GM21825 (cell line): ENCODE measurements around the gene ASCL2.
"Not testable (repeated sequence)": the region's sequence is repeated elsewhere in the genome, so short reads cannot be mapped to it uniquely, and the experiment has no call there.

ENCODE experiments used
- ATAC-seq: cut with Tn5 transposase; IDR thresholded peaks from one replicate; pipeline ENCODE4 v1.9.1; 2021; ENCODE audit warnings: mild to moderate bottlenecking, moderate library complexity; ENCODE audit not compliant: unreplicated experiment

The ASCL2 gene

GRCh38 chr11:2237457-2238238 is 32.7 kb downstream of the ASCL2 start:
- ATAC-seq = no peak

DNA sequence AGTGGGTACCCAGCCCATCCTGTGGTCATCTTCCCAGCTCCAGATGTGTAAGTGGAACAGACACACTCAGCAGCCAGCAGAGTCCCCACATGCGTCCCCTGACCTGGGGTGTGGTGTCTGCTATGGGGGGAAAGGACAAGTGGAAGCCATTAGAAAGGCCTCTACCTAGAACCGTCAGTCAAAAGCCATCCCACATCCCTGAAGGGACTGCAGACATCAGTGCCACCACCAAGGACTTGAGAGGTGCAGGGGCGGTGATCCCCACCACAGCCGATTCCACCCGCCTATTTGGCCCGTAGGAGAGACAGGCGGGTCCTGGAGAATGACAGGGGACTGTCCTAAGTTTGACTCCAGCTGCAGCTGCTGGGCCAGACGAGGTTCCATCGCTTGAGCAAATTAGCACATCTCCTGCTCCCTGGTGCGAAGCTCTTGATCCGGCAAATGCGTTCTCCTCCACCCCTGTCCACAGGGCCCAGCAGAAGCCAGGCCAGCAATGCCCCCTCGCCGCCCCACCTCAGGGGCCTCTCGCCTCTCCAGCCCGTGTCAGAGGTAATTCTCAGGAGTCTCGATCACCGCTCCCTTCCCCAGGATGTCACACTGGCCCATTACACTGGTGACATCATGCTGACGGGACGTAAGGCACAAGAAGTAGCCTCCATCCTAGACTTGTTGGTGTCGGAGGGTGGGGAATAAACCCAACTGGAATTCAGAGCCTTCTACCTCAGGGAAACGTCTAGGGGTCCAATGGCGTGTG is 33.8 kb downstream of the ASCL2 start:
- ATAC-seq = not testable (repeated sequence)

DNA sequence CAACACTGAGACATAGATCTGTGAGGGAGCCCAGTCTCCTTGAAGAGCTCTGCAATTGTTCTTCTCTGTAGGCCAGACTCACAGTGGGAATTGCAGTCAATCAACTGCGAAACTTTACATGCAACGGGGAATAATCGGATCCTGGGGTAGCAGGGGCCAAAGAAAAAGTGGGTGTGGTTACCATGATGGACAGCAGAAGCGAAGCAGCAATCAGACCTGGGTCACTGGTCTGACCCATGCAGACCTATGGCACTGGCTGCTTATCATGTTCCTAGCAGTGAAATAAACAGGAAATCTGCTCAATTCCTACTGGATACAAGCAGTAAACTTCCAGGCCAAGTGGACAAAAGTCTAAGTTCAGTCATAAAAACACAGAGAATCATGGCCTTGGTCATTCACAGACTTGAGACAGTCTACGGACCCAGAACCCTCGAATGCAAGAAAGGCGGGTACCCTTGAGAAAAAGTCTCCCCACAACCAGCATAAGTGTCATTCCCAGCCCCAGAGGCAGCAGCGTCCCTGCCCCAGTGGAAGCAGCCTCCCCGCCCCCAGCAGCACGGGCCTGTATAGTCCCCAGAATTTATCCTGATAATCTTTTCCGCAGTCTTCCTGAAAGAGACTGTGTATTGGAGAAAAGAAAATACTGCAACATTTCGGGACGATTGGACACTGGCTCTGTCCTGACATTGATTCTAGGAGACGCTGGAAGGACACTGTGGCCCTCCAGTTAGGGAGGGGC is 34.6 kb downstream of the ASCL2 start:
- ATAC-seq = no peak

GRCh38 chr11:2234963-2235362 is 35.4 kb downstream of the ASCL2 start:
- no peak for ATAC-seq

DNA sequence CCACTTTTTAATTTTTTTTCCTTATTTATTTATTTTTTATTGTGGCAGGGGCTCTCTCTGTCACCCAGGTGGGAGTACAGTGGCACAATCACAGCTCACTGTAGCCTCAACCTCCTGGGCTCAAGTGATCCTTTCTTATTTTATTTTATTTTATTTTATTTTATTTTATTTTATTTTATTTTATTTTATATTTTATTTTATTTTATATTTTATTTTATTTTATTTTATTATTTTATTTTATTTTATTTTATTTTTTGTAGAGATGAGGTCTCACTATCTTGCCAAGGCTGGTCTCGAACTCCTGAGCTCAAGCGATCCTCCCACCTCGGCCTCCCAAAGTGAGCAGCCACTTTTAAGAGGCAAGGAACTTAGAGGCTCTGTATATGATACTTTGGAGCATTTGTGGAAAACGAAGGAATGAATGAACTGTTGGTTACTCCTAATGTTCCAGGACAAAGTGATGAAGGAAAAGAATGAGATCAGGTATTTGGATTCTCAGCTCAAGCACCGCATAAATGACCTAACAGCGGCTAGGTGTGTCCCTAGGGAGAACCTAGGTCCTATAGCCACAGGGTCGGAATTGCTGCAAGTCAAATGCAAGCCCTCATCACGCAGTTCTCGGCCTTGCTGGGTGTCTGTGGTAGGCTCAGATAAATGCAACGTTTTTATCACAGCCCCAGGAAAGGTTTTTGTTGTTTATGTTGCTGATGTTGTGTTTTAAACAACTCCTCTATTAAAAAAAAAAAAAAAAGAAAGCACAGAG is 36.5 kb downstream of the ASCL2 start:
- no peak for ATAC-seq

DNA sequence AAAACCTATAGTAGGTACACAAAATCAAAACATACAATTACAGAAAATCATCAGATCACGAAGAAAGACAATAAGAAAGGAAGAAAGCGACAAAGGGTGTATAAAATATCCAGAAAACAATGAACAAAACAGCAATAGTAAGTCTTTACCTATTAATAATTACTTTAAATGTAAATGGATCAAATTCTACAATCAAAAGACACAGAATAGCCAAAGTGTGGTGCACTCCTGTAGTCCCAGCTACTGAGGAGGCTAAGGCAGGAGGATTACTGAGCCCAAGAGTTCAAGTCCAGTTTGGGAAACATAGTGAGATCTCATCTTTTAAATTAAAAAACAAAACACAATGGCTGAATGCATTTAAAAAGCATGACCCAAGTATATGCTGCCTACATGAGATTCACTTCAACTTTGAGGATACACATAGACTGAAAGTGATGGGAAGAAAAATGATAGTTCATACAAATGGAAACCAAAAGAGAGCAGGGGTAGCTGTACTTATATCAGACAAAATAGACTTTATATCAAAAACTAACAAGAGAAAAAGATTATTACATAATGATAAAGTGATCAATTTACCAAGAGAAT is 40.6 kb downstream of the ASCL2 start:
- no peak for ATAC-seq

DNA sequence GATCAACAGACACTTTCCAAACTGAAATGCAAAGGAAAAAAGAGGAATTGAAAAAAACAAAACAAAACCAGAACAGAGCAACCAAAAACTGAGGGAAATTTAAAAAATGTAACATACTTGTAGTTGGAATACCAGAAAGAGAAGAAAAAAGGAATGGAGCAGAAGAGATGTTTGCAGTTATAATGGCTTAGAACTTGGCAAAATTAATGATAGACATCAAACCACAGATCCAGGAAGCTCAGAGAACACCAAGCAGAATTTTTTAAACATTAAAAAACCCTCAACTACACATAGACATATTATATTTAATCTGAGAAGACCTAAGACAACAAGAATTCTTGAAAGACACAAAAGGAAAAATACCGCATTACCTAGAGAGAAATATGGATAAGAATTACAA is 46.1 kb downstream of the ASCL2 start:
- ATAC-seq = no peak

- no peak for ATAC-seq
These were observed 47.1 kb downstream of the ASCL2 start for GRCh38 chr11:2223153-2223794.

DNA sequence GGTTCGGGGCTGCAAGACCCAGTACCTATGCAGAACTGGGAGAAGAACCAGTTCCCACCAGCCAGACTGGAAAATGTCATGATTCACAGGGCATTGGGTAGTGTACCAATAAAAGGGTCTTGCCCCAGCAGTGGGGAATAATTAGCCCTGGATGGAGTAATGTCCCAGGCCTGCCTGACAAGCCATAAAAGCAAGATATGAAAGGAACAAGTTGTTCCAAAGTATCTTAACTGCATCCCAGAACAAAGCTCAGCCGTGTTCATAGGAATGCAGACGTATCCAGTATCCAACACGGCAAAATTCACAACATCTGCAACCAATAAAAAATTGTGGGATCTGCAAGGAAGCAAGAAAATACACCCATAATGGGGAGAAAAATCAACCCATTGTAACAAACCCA is 47.9 kb downstream of the ASCL2 start:
- no peak for ATAC-seq

DNA sequence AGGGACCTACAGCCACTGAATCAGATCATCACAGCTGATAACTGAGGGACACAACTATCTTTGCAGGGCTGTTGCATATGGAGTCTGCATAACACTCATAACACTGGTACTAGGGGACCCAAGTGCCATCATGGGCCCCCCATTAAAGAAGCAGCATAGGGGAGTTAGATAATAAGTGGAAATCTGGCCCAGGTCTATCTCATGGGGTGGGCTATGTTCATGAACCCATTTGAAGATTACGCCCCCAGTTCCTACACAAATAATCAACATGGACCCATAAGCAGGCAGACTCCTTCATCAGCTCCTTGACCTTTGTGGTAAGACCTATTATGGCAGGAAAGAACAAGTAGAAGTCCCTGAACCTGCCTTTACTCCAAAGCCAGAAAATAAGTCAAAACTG is 48.8 kb downstream of the ASCL2 start:
- ATAC-seq = no peak

GRCh38 chr11:2221024-2221423 is 49.4 kb downstream of the ASCL2 start:
- ATAC-seq = no peak

DNA sequence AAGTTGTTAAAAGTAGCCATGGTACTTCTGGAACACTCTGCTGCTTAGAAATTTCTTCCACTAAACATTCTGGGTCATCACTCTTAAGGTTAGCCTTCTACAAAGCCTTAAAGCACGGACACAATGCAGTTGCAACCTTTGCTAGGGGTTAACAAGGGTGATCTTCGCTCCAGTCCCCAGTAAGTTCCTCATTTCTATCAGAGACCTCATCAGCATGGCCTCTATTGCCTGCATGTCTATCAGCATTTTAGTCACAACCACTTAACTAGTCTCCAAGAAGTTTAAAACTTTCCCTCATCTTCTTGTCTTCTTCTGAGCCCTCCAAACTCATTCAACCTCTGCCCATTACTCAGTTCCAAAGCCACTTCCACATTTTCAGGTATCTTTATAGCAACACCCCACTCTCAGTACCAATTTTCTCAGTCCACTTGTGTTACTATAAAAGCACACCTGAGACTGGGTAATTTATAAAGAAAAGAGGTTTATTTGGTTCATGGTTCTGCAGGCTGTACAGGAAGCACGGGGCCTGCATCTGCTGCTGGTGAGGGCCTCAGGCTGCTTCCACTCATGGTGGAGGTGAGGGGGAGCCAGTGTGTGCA is 50.1 kb downstream of the ASCL2 start:
- ATAC-seq = no peak

DNA sequence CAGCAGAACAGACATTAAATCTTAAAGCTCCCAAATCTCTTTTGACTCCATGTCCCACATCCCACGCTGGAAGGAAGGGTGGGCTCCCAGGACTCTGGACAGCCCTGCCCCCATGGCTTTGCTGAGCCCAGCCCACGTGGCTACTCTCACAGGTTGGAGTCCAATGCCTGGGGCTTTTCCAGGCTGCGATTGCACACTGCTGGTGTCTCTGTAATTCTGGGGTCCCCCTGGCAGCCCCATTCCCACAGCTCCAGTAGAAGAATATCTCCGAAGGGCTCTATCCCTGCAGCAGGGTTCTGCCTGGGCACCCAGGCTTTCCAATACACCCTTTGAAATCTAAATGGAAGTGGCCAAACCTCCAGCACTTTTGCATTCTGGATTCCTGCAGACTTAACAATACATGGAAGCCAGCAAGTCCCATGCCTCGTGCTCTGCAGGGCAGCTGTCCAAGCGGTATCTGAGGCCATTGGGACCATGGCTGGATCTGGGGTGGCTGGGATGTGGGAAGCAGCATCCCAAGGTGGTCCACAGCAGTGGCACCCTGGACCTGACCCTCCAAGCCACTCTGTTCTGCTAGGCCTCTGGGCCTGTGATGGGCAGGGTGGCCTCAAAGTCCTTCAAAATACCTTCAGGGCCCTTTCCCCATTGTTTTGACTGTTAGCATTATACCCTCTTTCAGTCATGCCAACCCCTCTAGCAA is 50.9 kb downstream of the ASCL2 start:
- ATAC-seq = no peak
